H1 (cell line): ENCODE measurements around the gene MIEF2. TPM values are rescaled to one million over a fixed set of nuclear protein-coding genes. Genes with fewer than 3 reads are reported as not detected.

Experiments used
- CTCF ChIA-PET: fragments of 300-600 bp; sonication (Branson Sonifier 250); formaldehyde crosslinking; loops from one replicate; lab custom pipeline; 2021; ENCODE audit not compliant: partially characterized antibody; lab: Charles Lee
- POLR2A ChIA-PET: fragments of 300-600 bp; sonication (Branson Sonifier 250); formaldehyde crosslinking; loops from one replicate; lab custom pipeline; 2021; ENCODE audit warnings: inconsistent platforms; ENCODE audit not compliant: partially characterized antibody; lab: Charles Lee
- DNase-seq, 2 experiments: peaks; one replicate each; pipeline versions ENCODE4 v3.0.0 to v3.0.0-alpha.2; 2010 to 2022; ENCODE audit warnings: low spot score in 2 of 2, low read depth in 1 of 2, mixed read lengths in 1 of 2
- FAIRE-seq: peaks from 2 replicates; lab custom pipeline; 2011; peaks lifted over from hg19 to GRCh38; lab: Jason Lieb, UNC
- H2AFZ ChIP-seq: 2 replicates; pipeline ENCODE4 v1.8.1; 2012; ENCODE audit warnings: low read length, inconsistent platforms
- H2AK5ac ChIP-seq: 2 replicates; pipeline ENCODE4 v1.6.1; 2013; ENCODE audit warnings: low read depth, low read length
- H2BK120ac ChIP-seq: replicated peaks from 2 replicates; pipeline ENCODE3; 2013; ENCODE audit warnings: low read depth, low read length, inconsistent platforms
- H2BK12ac ChIP-seq: 2 replicates; pipeline ENCODE4 v1.6.1; 2013; ENCODE audit warnings: low read depth, low read length
- H2BK15ac ChIP-seq: 2 replicates; pipeline ENCODE4 v1.6.1; 2013; ENCODE audit warnings: low read length
- H2BK20ac ChIP-seq: 2 replicates; pipeline ENCODE4 v1.6.1; 2013; ENCODE audit warnings: low read length
- H2BK5ac ChIP-seq: 2 replicates; pipeline ENCODE4 v1.6.1; 2013; ENCODE audit warnings: low read depth, low read length
- H3K14ac ChIP-seq: 2 replicates; pipeline ENCODE4 v1.6.1; 2013; ENCODE audit warnings: inconsistent platforms; ENCODE audit not compliant: insufficient read length
- H3K18ac ChIP-seq: 2 replicates; pipeline ENCODE4 v1.6.1; 2013; ENCODE audit warnings: low read length; ENCODE audit errors: extremely low read depth
- H3K23ac ChIP-seq: 2 replicates; pipeline ENCODE4 v1.6.1; 2013; ENCODE audit warnings: inconsistent platforms; ENCODE audit not compliant: insufficient read length
- H3K23me2 ChIP-seq: 2 replicates; pipeline ENCODE4 v1.6.1; 2013; ENCODE audit warnings: low read depth, low read length
- H3K27ac ChIP-seq: 2 replicates; pipeline ENCODE4 v1.6.1; 2011; ENCODE audit warnings: low read depth, low read length, inconsistent platforms
- H3K27me3 ChIP-seq, 4 experiments: replicated peaks in 1 of 4; 1 replicate in 1 of 4; 2 replicates in 3 of 4; pipeline versions ENCODE4 v1.6.1 to v1.8.1; 2011 to 2013; ENCODE audit warnings: low read length in 3 of 4, mild to moderate bottlenecking in 3 of 4, inconsistent platforms in 2 of 4, mixed read lengths in 2 of 4, moderate library complexity in 1 of 4; ENCODE audit not compliant: control insufficient read depth in 3 of 4, insufficient read depth in 3 of 4; ENCODE audit errors: extremely low read depth in 1 of 4
- H3K36me3 ChIP-seq, 4 experiments: 2 replicates each; pipeline versions ENCODE4 v1.6.1 to v1.8.1; 2011 to 2013; ENCODE audit warnings: mild to moderate bottlenecking in 4 of 4, low read length in 3 of 4, moderate library complexity in 2 of 4, control low read depth in 1 of 4, inconsistent platforms in 1 of 4; ENCODE audit not compliant: insufficient read depth in 4 of 4, control insufficient read depth in 2 of 4
- H3K4ac ChIP-seq: replicated peaks from 2 replicates; pipeline ENCODE3; 2013; ENCODE audit warnings: low read length, low read depth, mixed read lengths, inconsistent platforms; ENCODE audit not compliant: insufficient read length
- H3K4me1 ChIP-seq, 4 experiments: replicated peaks in 1 of 4; 1 replicate in 1 of 4; 2 replicates in 3 of 4; pipeline versions ENCODE4 v1.6.1 to v1.8.1; 2011 to 2013; ENCODE audit warnings: low read length in 3 of 4, inconsistent platforms in 2 of 4, mixed read lengths in 1 of 4; ENCODE audit not compliant: insufficient read depth in 4 of 4, control insufficient read depth in 3 of 4
- H3K4me2 ChIP-seq, 2 experiments: 2 replicates each; pipeline versions ENCODE4 v1.6.1 to v1.8.1; 2011 to 2013; ENCODE audit warnings: low read depth in 2 of 2, low read length in 2 of 2, control low read depth in 1 of 2, inconsistent platforms in 1 of 2, mild to moderate bottlenecking in 1 of 2; ENCODE audit not compliant: insufficient read depth in 1 of 2
- H3K4me3 ChIP-seq, 4 experiments: fragments of 200-600, 300-600 bp in 1 of 4; sonication (generic), shearing (Covaris generic), sonication (Bioruptor Twin) in 1 of 4; 2 replicates each; pipeline versions ENCODE4 v1.5.1 to v1.8.1; 2011 to 2016; ENCODE audit warnings: low read length in 4 of 4, low read depth in 3 of 4, control low read depth in 2 of 4, inconsistent platforms in 2 of 4, mild to moderate bottlenecking in 2 of 4, mixed read lengths in 1 of 4, moderate library complexity in 1 of 4; ENCODE audit not compliant: insufficient read depth in 2 of 4; ENCODE audit errors: extremely low read depth in 1 of 4
- H3K56ac ChIP-seq: replicated peaks from 2 replicates; pipeline ENCODE3; 2013; ENCODE audit warnings: low read depth, mild to moderate bottlenecking, mixed read lengths, low read length, inconsistent platforms; ENCODE audit not compliant: insufficient read length
- H3K79me1 ChIP-seq: 2 replicates; pipeline ENCODE4 v1.6.1; 2013; ENCODE audit warnings: low read depth, low read length, control low read depth
- H3K79me2 ChIP-seq, 2 experiments: 2 replicates each; pipeline versions ENCODE4 v1.6.1 to v1.8.1; 2012 to 2013; ENCODE audit warnings: low read length in 2 of 2, mild to moderate bottlenecking in 2 of 2, inconsistent platforms in 1 of 2; ENCODE audit not compliant: insufficient read depth in 2 of 2, control insufficient read depth in 1 of 2
- H3K9ac ChIP-seq, 4 experiments: replicated peaks in 1 of 4; 1 replicate in 1 of 4; 2 replicates in 3 of 4; pipeline versions ENCODE4 v1.6.1 to v1.8.1; 2011 to 2013; ENCODE audit warnings: low read depth in 3 of 4, low read length in 3 of 4, control low read depth in 2 of 4, mild to moderate bottlenecking in 2 of 4, moderate library complexity in 2 of 4, inconsistent platforms in 1 of 4; ENCODE audit errors: extremely low read depth in 1 of 4
- H3K9me3 ChIP-seq, 2 experiments: 2 replicates each; pipeline versions ENCODE4 v1.6.1 to v1.8.1; 2012 to 2013; ENCODE audit warnings: mild to moderate bottlenecking in 2 of 2, moderate library complexity in 2 of 2, control low read depth in 1 of 2, inconsistent platforms in 1 of 2, low read depth in 1 of 2, low read length in 1 of 2, mixed read lengths in 1 of 2; ENCODE audit not compliant: insufficient read depth in 2 of 2
- H4K20me1 ChIP-seq, 2 experiments: replicated peaks in 1 of 2; 2 replicates each; pipeline versions ENCODE3 to v1.8.1; 2011 to 2013; ENCODE audit warnings: inconsistent platforms in 2 of 2, low read length in 2 of 2, mild to moderate bottlenecking in 1 of 2; ENCODE audit not compliant: insufficient read depth in 2 of 2, control insufficient read depth in 1 of 2
- H4K5ac ChIP-seq: 2 replicates; pipeline ENCODE4 v1.6.1; 2013; ENCODE audit warnings: low read length, low read depth, mixed read lengths, inconsistent platforms; ENCODE audit not compliant: insufficient read length
- H4K8ac ChIP-seq: 2 replicates; pipeline ENCODE4 v1.8.0; 2013; ENCODE audit warnings: mild to moderate bottlenecking, moderate library complexity, low read length, inconsistent platforms; ENCODE audit not compliant: insufficient read depth; ENCODE audit errors: extremely low read depth
- H4K91ac ChIP-seq: replicated peaks from 2 replicates; pipeline ENCODE3; 2013; ENCODE audit warnings: low read length, mixed read lengths, inconsistent platforms; ENCODE audit not compliant: insufficient read length
- BCL11A ChIP-seq, 2 experiments: IDR thresholded peaks; one replicate each; pipeline ENCODE4 v1.6.1; 2011; ENCODE audit warnings: low read depth in 2 of 2, low read length in 2 of 2, mild to moderate bottlenecking in 2 of 2
- CBX8 ChIP-seq: fragments of 300-800, 300-1000 bp; sonication (generic); IDR thresholded peaks from 2 replicates; pipeline ENCODE4 v1.7.1; 2016; ENCODE audit warnings: low read depth, low read length, borderline replicate concordance
- KDM4A ChIP-seq: IDR thresholded peaks from one replicate; pipeline ENCODE4 v1.7.1; 2012; ENCODE audit warnings: low read depth, mild to moderate bottlenecking, moderate library complexity, low read length, inconsistent platforms; ENCODE audit not compliant: severe bottlenecking
- POLR2AphosphoS5 ChIP-seq: IDR thresholded peaks from 2 replicates; pipeline ENCODE4 v1.6.1; 2011; ENCODE audit warnings: low read depth, low read length
- RAD21 ChIP-seq, 2 experiments: IDR thresholded peaks in 1 of 2; conservative IDR thresholded peaks in 1 of 2; 2 replicates each; pipeline ENCODE4 v1.6.1; 2011; ENCODE audit warnings: low read depth in 2 of 2, low read length in 2 of 2, improper control_type of control experiment in 1 of 2, inconsistent platforms in 1 of 2, mild to moderate bottlenecking in 1 of 2, moderate library complexity in 1 of 2
- SIRT6 ChIP-seq: IDR thresholded peaks from one replicate; pipeline ENCODE4 v1.7.1; 2012; ENCODE audit warnings: low read length, inconsistent platforms
- SIX5 ChIP-seq: IDR thresholded peaks from 2 replicates; pipeline ENCODE4 v1.6.1; 2011; ENCODE audit warnings: mild to moderate bottlenecking, low read depth, low read length
- TAF1 ChIP-seq: IDR thresholded peaks from 2 replicates; pipeline ENCODE4 v1.6.1; 2011; ENCODE audit warnings: mild to moderate bottlenecking, low read depth, low read length
- WGBS, 2 experiments: shearing (Covaris generic) in 1 of 2; methylation state at CpG; one replicate each; pipeline versions ENCODE4 v1.1.6 to v1.1.7; 2013 to 2015; ENCODE audit warnings: low lambda C conversion rate in 2 of 2, mixed read lengths in 2 of 2, inconsistent platforms in 1 of 2, low coverage in 1 of 2, missing lambda C conversion rate in 1 of 2; ENCODE audit not compliant: insufficient replicate concordance in 2 of 2, insufficient coverage in 1 of 2, insufficient read length in 1 of 2; ENCODE audit errors: extremely low coverage in 1 of 2, missing lambda C conversion rate in 1 of 2; 5-methylcytosine and 5-hydroxymethylcytosine counted together
- polyA plus RNA-seq, 7 experiments: library from polyadenylated mRNA; depleted of rRNA in 3 of 7; stranded (reverse) in 5 of 7; unstranded in 2 of 7; fragments of >200 nt in 5 of 7; fragments of 200-250 nt in 2 of 7; gene quantifications; 1 replicate in 5 of 7; 2 replicates in 1 of 7; 4 replicates in 1 of 7; pipeline versions ENCODE4 v1.2.1 to v1.2.3, GENCODE V29; 2011 to 2013; ENCODE audit warnings: missing spikeins in 2 of 7, mixed read lengths in 2 of 7
- total RNA-seq: library from RNA; stranded (reverse); fragmentation: NEBNext Ultra II Directional; extraction: Animal tissue kit (Norgen Biotek cat#: 25700); gene quantifications from 2 replicates; pipeline ENCODE4 v1.2.1, GENCODE V29; 2021

MIEF2 gene
- total and polyA plus RNA-seq, 2 of the 8 experiments (the other 6 are each of a cell fraction or from before 2014, with no cell fraction given), result 9.9 to 24.9 TPM

- Histone ChIP-seq H3K4ac (no peak overlapping the region), H3K27me3 (no peaks in the 10 kb centered on the region), H3K23ac (no peak overlapping the region), H4K91ac (no peak overlapping the region), H3K4me2 (no peak overlapping the region), H4K5ac (no peak overlapping the region), H3K79me2 (peaks cover 8 to 62% of the 10 kb centered on the region in 2 experiments), H3K56ac (no peak overlapping the region), H3K36me3 (peaks cover 0 to 4% (median 3%) of the 10 kb centered on the region in 4 experiments; a peak in 1 of 8 replicates), H3K18ac (no peak overlapping the region), H4K20me1 (peaks cover 17 to 28% of the 10 kb centered on the region in 2 experiments), H3K9me3 (no peaks in the 10 kb centered on the region), H2BK120ac (no peak overlapping the region), H2AK5ac (no peak overlapping the region), H2AFZ (no peak overlapping the region), H3K9ac (peak overlapping the region in 1 of 4 experiments; percentile 15; a peak in 1 of 7 replicates), H2BK12ac (no peak overlapping the region), H3K4me3 (no peak overlapping the region), H2BK20ac (no peak overlapping the region), H3K4me1 (peaks cover 0 to 18% (median 12%) of the 10 kb centered on the region in 4 experiments; a peak in 6 of 7 replicates), H2BK15ac (no peak overlapping the region), H2BK5ac (0 out of 2 replicates have a peak overlapping the region, but pooled peaks have one; percentile 16), H4K8ac (no peak overlapping the region), H3K23me2 (peaks cover 13% of the 10 kb centered on the region), H3K14ac (no peak overlapping the region), H3K27ac (no peak overlapping the region), H3K79me1 (peaks cover 44% of the 10 kb centered on the region)
- FAIRE-seq, result no peak
- POLR2A ChIA-PET, result interaction anchor here (1.0 to 3.6 kb wide), 3 partner anchors 19 to 44 kb away, joined by 3 to 14 read pairs (median 3); partner anchors contain the start of gene ALKBH5
- CTCF ChIA-PET, result interaction anchor here (1.5 to 8.4 kb wide), 3 partner anchors 12 to 36 kb away, joined by 5 to 76 read pairs (median 10); no protein-coding TSS in a partner anchor
- TF ChIP-seq POLR2AphosphoS5 (no peak), SIRT6 (no peak), CBX8 (no peak), KDM4A (no peak), SIX5 (no peak), TAF1 (no peak), RAD21 (IDR thresholded peaks at IDR 0.05 in 1 of 2, conservative IDR thresholded peaks at IDR 0.05 in 1 of 2; ENCODE audit: low read depth in 2 of 2, low read length in 2 of 2) (no peak), BCL11A (IDR thresholded peaks at IDR 0.05; ENCODE audit: low read depth in 2 of 2, low read length in 2 of 2) (no peak)
- WGBS, 2 experiments, result 93% methylated on average over 5 of the region's 5 CpGs; no CpG with 5 or more reads in 1 of the 2 experiments
- no peak for DNase-seq
Observed at GRCh38 chr17:18227635-18228034, 32.8 kb upstream of the MIEF2 start.
